ENCODE results near the gene SLC39A11. TPM values are rescaled to one million over a fixed set of nuclear protein-coding genes. Genes with fewer than 3 reads are reported as not detected.

SLC39A11 gene
- total RNA-seq, 1 experiment from 2014 or later = 56.1 TPM

DNA sequence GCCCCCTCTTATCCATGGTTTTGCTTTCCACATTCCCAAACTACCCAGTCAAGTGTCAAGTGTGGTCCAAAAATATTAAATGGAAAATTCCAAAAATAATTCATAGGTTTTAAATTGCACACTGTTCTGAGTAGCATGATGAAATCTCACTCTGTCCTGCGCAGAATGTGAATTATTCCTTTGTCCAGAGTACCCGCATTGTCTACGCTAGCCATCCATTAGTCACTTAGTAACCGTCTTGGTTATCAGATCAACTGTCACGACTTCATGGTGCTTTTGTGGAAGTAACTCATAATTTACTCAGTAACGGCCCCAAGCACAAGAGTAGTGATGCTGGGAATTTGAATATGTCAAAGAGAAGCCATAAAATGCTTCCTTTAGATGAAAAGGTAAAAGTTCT is 94.9 kb downstream of the SLC39A11 start:
- Histone ChIP-seq H3K36me3 (ENCODE audit: control insufficient read depth, insufficient read depth, low read length) (no peaks in the 10 kb centered on the region), H3K27ac (ENCODE audit: low read length) (no peak overlapping the region), H3K4me1 (ENCODE audit: control insufficient read depth, insufficient read depth, low read length) (0 out of 2 replicates have a peak, but pooled peaks cover 4% of the 10 kb centered on the region), H3K4me3 (ENCODE audit: low read depth in 2 of 2, low read length in 2 of 2) (no peak overlapping the region), H3K9me3 (ENCODE audit: control insufficient read depth, insufficient read depth, low read depth, low read length) (no peaks in the 10 kb centered on the region), H3K27me3 (ENCODE audit: control insufficient read depth, insufficient read depth, low read length) (no peaks in the 10 kb centered on the region)
- DNase-seq (ENCODE audit: low read depth, low spot score) = no peak
- intact Hi-C loops (cut with micrococcal nuclease; ENCODE audit: unreplicated experiment) (loop anchor here (10.0 kb wide), 1 partner anchor 97 kb away; the partner anchor contains the start of gene SLC39A11), in situ Hi-C loops (cut with HindIII; ENCODE audit: low pct_unique_long_range_greater_than_20kb, low sequenced_read_pairs) (no loop called here)
- POLR2A ChIA-PET = no interaction called here
- ATAC-seq = no peak
- CTCF ChIA-PET = no interaction called here
- BruUV-seq (replicated peaks) = no TSS peak
- TF ChIP-seq SIN3A (IDR thresholded peaks at IDR 0.05; ENCODE audit: borderline replicate concordance, insufficient read depth, low read depth, low read length) (no peak), TCF7L2 (IDR thresholded peaks at IDR 0.05; ENCODE audit: low read depth, low read length) (no peak), REST (IDR thresholded peaks at IDR 0.05; ENCODE audit: insufficient read depth in 1 of 2, low read depth in 2 of 2, low read length in 1 of 2) (no peak), CTCF (IDR thresholded peaks at IDR 0.05) (no peak), POLR2AphosphoS5 (IDR thresholded peaks at IDR 0.05; ENCODE audit: low read depth, low read length) (no peak)

DNA sequence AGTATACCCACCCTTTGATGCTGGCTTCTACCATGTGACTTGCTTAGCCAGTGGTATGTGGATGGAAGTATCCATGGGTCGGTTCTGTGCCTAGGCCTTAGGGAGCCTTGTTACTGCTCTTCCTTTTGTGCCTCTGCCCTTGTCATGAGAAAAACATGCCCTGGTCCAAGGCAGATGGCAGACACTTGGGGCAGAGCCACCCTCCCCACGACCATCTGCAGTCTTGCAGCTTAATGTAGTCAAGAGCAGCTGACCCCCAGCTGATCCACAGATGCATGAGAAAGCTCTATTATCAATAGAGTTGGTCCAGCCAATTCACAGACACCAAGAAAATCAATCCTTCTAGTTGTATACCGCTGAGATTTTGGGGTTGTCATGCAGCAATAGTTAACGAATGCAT is 95.7 kb downstream of the SLC39A11 start:
- ChIA-PET CTCF (no interaction called here), POLR2A (no interaction called here)
- no peak for DNase-seq (ENCODE audit: low read depth, low spot score)
- no peaks in the 10 kb centered on the region for H3K36me3 ChIP-seq (ENCODE audit: control insufficient read depth, insufficient read depth, low read length)
- no peaks in the 10 kb centered on the region for H3K27me3 ChIP-seq (ENCODE audit: control insufficient read depth, insufficient read depth, low read length)
- BruUV-seq (replicated peaks) = no TSS peak
- H3K9me3 ChIP-seq (ENCODE audit: control insufficient read depth, insufficient read depth, low read depth, low read length) = no peaks in the 10 kb centered on the region
- in situ Hi-C loops (cut with HindIII; ENCODE audit: low pct_unique_long_range_greater_than_20kb, low sequenced_read_pairs) = no loop called here
- H3K27ac ChIP-seq (ENCODE audit: low read length) = no peak overlapping the region
- ATAC-seq = no peak
- 0 out of 2 replicates have a peak, but pooled peaks cover 4% of the 10 kb centered on the region for H3K4me1 ChIP-seq (ENCODE audit: control insufficient read depth, insufficient read depth, low read length)
- no peak overlapping the region for H3K4me3 ChIP-seq (ENCODE audit: low read depth in 2 of 2, low read length in 2 of 2)
- intact Hi-C loops (cut with micrococcal nuclease; ENCODE audit: unreplicated experiment) = loop anchor here (10.0 kb wide), 1 partner anchor 98 kb away; the partner anchor contains the start of gene SLC39A11
- no peak for TF ChIP-seq CTCF (IDR thresholded peaks at IDR 0.05)
- no peak for TF ChIP-seq TCF7L2 (IDR thresholded peaks at IDR 0.05; ENCODE audit: low read depth, low read length)
- no peak for TF ChIP-seq SIN3A (IDR thresholded peaks at IDR 0.05; ENCODE audit: borderline replicate concordance, insufficient read depth, low read depth, low read length)
- TF ChIP-seq POLR2AphosphoS5 (IDR thresholded peaks at IDR 0.05; ENCODE audit: low read depth, low read length) = no peak
- TF ChIP-seq REST (IDR thresholded peaks at IDR 0.05; ENCODE audit: insufficient read depth in 1 of 2, low read depth in 2 of 2, low read length in 1 of 2) = no peak

Measured in Panc1 (cell line).